Cardiac fibroblast (primary cell): ENCODE data around the gene FAM43A.
A peak's percentile ranks its signal among the peaks of the same experiment; 100 is the strongest.

Experiments
- DNase-seq, 2 donors: peaks; one replicate each; pipeline versions ENCODE4 v3.0.0 to v3.0.0-alpha.2; 2010; ENCODE audit warnings: low read depth in 2 of 2
- H3K4me3 ChIP-seq, 2 donors: replicated peaks in 1 of 2; 1 replicate in 1 of 2; 2 replicates in 1 of 2; pipeline ENCODE4 v1.5.1; 2011; ENCODE audit warnings: low read depth in 2 of 2, low read length in 2 of 2, mild to moderate bottlenecking in 2 of 2, moderate library complexity in 1 of 2
- TF ChIP-seq, protein P1 (sequence below): IDR thresholded peaks from one replicate; pipeline ENCODE4 v1.5.1; 2011; ENCODE audit warnings: low read depth, mild to moderate bottlenecking, low read length, inconsistent platforms

FAM43A gene

GRCh38 chr3:194683380-194683779, 2.3 kb upstream of the FAM43A start:
- no peak overlapping the region for H3K4me3 ChIP-seq
- DNase-seq = peak in 1 of 2 donors; percentile 12
- TF ChIP-seq, protein P1, sequence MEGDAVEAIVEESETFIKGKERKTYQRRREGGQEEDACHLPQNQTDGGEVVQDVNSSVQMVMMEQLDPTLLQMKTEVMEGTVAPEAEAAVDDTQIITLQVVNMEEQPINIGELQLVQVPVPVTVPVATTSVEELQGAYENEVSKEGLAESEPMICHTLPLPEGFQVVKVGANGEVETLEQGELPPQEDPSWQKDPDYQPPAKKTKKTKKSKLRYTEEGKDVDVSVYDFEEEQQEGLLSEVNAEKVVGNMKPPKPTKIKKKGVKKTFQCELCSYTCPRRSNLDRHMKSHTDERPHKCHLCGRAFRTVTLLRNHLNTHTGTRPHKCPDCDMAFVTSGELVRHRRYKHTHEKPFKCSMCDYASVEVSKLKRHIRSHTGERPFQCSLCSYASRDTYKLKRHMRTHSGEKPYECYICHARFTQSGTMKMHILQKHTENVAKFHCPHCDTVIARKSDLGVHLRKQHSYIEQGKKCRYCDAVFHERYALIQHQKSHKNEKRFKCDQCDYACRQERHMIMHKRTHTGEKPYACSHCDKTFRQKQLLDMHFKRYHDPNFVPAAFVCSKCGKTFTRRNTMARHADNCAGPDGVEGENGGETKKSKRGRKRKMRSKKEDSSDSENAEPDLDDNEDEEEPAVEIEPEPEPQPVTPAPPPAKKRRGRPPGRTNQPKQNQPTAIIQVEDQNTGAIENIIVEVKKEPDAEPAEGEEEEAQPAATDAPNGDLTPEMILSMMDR = no peak

DNA sequence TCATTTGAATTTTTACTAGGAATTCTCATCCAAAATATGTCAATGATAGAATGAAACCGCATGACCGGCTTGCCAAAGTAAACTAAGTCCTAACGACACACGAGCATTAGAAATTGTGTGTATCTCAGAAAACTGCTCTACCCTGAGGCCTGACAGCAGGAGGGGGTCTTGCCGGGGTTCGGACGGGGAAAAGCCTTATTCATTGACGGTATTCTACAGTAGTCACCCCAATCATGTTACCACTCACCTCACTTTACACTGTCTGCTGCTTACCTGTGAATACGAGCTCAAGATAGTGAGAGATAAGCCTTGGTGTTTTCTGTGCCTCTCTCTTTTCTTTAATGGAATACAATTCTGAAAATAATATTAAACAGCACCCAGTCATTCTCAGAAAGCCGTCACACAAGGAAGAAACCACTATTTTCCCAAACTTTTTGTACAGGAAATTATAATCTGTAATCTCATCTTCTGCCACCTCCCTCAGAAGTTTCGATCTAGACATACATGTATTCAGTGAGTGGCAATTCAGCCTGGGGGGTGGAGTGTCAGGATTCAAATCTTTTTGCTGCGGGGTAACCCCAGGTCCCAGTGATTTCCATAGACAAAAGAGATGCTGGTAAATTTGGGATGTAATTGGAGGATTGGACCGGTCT, 492 bp upstream of the FAM43A start:
- peak overlapping the region; percentile 3 to 83 for H3K4me3 ChIP-seq
- no peak for DNase-seq
- TF ChIP-seq, protein P1 = no peak

DNA sequence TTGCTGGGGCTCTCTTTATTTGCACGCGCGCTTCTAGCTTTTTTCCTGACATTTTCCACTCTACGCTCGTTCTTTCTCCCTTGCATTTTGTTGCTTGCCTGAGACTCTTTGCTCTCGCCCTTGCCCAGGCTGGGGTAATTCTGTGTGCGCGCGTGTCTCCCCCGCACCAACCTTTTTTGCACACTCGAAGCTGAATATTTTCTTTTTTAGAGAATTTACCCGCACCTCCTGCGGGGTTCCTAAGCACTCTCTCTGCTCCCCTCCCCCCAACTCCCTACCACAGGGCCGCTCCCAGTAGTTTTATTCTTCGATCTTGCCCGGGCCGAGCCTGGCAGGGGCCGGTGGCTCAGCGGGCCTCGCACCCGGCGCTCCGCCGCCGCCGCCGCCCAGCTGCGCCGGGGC, 732 bp downstream of the FAM43A start:
- peak in 1 of 2 donors; percentile 47 for DNase-seq
- TF ChIP-seq, protein P1 = no peak
- H3K4me3 ChIP-seq = peak overlapping the region; percentile 83 to 84

DNA sequence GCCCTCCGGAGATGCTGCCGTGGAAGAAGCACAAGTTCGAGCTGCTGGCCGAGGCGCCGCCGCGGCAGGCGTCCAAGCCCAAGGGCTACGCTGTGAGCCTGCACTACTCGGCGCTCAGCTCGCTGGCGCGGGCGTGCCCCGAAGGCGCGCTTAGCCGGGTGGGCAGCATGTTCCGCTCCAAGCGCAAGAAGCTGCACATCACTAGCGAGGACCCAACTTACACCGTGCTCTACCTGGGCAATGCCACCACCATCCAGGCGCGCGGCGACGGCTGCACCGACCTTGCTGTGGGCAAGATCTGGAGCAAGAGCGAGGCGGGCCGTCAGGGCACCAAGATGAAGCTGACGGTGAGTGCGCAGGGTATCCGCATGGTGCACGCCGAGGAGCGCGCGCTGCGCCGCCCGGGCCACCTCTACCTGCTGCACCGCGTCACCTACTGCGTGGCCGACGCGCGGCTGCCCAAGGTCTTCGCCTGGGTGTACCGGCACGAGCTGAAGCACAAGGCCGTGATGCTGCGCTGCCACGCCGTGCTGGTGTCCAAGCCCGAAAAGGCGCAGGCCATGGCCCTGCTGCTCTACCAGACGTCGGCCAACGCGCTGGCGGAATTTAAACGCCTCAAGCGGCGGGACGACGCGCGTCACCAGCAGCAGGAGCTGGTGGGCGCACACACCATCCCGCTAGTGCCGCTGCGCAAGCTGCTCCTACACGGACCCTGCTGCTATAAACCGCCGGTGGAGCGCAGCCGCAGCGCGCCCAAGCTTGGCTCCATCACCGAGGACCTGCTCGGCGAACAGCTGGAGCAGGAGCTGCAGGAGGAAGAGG, 1.3 kb downstream of the FAM43A start:
- TF ChIP-seq, protein P1 = no peak
- DNase-seq = peak; percentile 56 to 71
- H3K4me3 ChIP-seq = peak overlapping the region; percentile 83 to 84

- peak; percentile 68 to 71 for DNase-seq
- TF ChIP-seq, protein P1 = peak; percentile 10
- peak overlapping the region; percentile 83 to 84 for H3K4me3 ChIP-seq
Observed at GRCh38 chr3:194687638-194688199, 2.0 kb downstream of the FAM43A start.

- peak overlapping the region; percentile 83 to 84 for H3K4me3 ChIP-seq
- TF ChIP-seq, protein P1 = no peak
- DNase-seq = peak; percentile 48 to 54
Observed at GRCh38 chr3:194688200-194688740, 2.6 kb downstream of the FAM43A start.
